ENCODE measurements around the gene SIRT1.

- TF ChIP-seq POLR2A (IDR thresholded peaks at IDR 0.05; ENCODE audit: low read length) (no peak), GATA1 (IDR thresholded peaks at IDR 0.05; ENCODE audit: low read depth, low read length) (no peak)
Observed at GRCh38 chr10:67869996-67870395, 14.5 kb upstream of the SIRT1 start.

Data from erythroblast (primary cell).